Activated B cell treated with CpG ODN at 0.5 μM for 24 hours (primary cell): Measurements from ENCODE around the gene TMEM176B. TPM values are rescaled to one million over a fixed set of nuclear protein-coding genes. Genes with fewer than 3 reads are reported as not detected.

Experiments used
- ATAC-seq: fragments of 200-7000 bp; cut with Tn5 transposase; one replicate; pipeline ENCODE4 v1.10.0; 2021; ENCODE audit warnings: low read depth, mild to moderate bottlenecking, moderate library complexity
- CTCF ChIA-PET: fragments of 350-600 bp; sonication (Branson Sonifier 250); formaldehyde crosslinking; loops from one replicate; lab custom pipeline; 2021; ENCODE audit warnings: antibody characterized with exemption; lab: Charles Lee
- POLR2A ChIA-PET: fragments of 350-600 bp; sonication (Branson Sonifier 250); formaldehyde crosslinking; loops from one replicate; lab custom pipeline; 2021; ENCODE audit warnings: antibody characterized with exemption; lab: Charles Lee
- DNase-seq: peaks from one replicate; pipeline ENCODE4 v3.0.0; 2022
- H3K27ac Mint-ChIP-seq: one replicate; pipeline ENCODE4 v1.8.0; 2020; ENCODE audit warnings: mixed read lengths
- H3K27me3 Mint-ChIP-seq: one replicate; pipeline ENCODE4 v1.8.0; 2021; ENCODE audit warnings: mixed read lengths
- H3K36me3 Mint-ChIP-seq: one replicate; pipeline ENCODE4 v1.8.0; 2021; ENCODE audit warnings: low read depth, mixed read lengths
- H3K4me1 Mint-ChIP-seq: one replicate; pipeline ENCODE4 v1.8.0; 2021; ENCODE audit warnings: mixed read lengths
- H3K4me3 Mint-ChIP-seq: one replicate; pipeline ENCODE4 v1.8.0; 2020; ENCODE audit warnings: mild to moderate bottlenecking, mixed read lengths
- H3K9me3 Mint-ChIP-seq: one replicate; pipeline ENCODE4 v1.8.0; 2020; ENCODE audit warnings: mixed read lengths
- CTCF ChIP-seq: fragments of 200-600 bp; IDR thresholded peaks from one replicate; pipeline ENCODE4 v1.8.0; 2022; ENCODE audit warnings: antibody characterized with exemption, mild to moderate bottlenecking
- intact Hi-C: fragments of 100-400 bp; cut with micrococcal nuclease; formaldehyde crosslinking; loops from one replicate; pipeline ENCODE4 v1.15.1; 2024
- total RNA-seq: library from RNA; stranded (reverse); gene quantifications from 2 replicates; pipeline ENCODE4 v1.2.3, GENCODE V29; 2022

The TMEM176B gene
- total RNA-seq, 1 donor from 2014 or later = 0.47 TPM

DNA sequence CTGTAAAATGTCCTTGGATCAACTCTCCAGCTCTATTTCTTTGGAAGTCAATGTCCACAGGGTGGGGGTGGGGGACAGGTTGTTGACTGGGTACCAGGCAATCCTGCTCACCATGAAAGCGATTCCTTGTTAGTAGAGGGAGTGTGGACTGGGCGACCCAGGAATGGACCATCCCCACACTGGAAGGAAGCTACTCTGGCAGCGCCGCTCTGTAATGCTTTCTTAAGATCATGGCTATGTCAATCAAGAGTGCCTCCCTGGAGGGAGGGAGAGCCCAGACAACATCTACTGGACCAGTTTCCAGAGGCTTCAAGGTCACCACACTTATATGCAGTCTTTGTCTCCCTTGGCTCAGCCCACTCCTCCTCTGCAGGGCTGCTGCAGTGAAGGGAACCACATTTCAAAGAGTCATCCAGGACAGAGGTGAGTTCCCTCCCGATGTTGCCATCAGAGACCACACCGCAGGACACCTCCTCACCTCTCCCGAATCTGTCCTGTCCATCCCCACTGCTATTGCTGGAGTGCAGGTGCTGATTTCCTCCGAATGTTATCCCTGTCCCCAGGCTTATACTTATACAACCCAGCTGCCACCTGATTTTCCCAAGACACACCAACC, 56.0 kb downstream of the TMEM176B start:
- Mint-ChIP-seq H3K9me3 (no peaks in the 10 kb centered on the region), H3K27me3 (peaks cover 18% of the 10 kb centered on the region), H3K4me3 (no peak overlapping the region), H3K36me3 (no peaks in the 10 kb centered on the region), H3K4me1 (no peaks in the 10 kb centered on the region), H3K27ac (no peak overlapping the region)
- no peak for TF ChIP-seq CTCF
- no peak for ATAC-seq
- no peak for DNase-seq
- intact Hi-C loops = no loop called here
- POLR2A ChIA-PET = no interaction called here
- CTCF ChIA-PET = no interaction called here

DNA sequence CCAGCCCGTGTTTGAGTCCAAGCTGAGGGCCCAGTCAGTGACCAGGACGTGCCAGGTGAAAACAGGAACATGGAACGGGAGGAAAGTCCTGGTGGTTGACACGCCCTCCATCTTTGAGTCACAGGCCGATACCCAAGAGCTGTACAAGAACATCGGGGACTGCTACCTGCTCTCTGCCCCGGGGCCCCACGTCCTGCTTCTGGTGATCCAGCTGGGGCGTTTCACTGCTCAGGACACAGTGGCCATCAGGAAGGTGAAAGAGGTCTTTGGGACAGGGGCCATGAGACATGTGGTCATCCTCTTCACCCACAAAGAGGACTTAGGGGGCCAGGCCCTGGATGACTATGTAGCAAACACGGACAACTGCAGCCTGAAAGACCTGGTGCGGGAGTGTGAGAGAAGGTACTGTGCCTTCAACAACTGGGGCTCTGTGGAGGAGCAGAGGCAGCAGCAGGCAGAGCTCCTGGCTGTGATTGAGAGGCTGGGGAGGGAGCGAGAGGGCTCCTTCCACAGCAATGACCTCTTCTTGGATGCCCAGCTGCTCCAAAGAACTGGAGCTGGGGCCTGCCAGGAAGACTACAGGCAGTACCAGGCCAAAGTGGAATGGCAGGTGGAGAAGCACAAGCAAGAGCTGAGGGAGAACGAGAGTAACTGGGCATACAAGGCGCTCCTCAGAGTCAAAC, 57.7 kb downstream of the TMEM176B start:
- no peaks in the 10 kb centered on the region for H3K9me3 Mint-ChIP-seq
- peaks cover 25% of the 10 kb centered on the region for H3K27me3 Mint-ChIP-seq
- H3K4me3 Mint-ChIP-seq = no peak overlapping the region
- no peak overlapping the region for H3K27ac Mint-ChIP-seq
- intact Hi-C loops = no loop called here
- H3K4me1 Mint-ChIP-seq = peaks cover 3% of the 10 kb centered on the region
- no peaks in the 10 kb centered on the region for H3K36me3 Mint-ChIP-seq
- no peak for TF ChIP-seq CTCF
- no peak for DNase-seq
- ChIA-PET POLR2A (no interaction called here), CTCF (no interaction called here)
- ATAC-seq = no peak

Other genes with a start within 250 kb of the TMEM176B start
- 0.29 and 0.40 TPM in 2 replicates for gene GIMAP4, start 233.0 kb downstream of the TMEM176B start, total RNA-seq
- gene GIMAP6, start 168.0 kb downstream of the TMEM176B start, total RNA-seq = 0.17 and 0.35 TPM in 2 replicates
- gene GIMAP2, start 114.7 kb downstream of the TMEM176B start, total RNA-seq = 19.5 and 21.7 TPM in 2 replicates
- gene GIMAP1, start 83.8 kb downstream of the TMEM176B start, total RNA-seq = 0.29 and 0.89 TPM in 2 replicates
- gene GIMAP5, start 62.9 kb downstream of the TMEM176B start, total RNA-seq = 0.16 and 0.54 TPM in 2 replicates
- gene TMEM176A, start 405 bp upstream of the TMEM176B start, total RNA-seq = not detected in 2 replicates
- gene AOC1, start 52.2 kb upstream of the TMEM176B start, total RNA-seq = not detected in 2 replicates
- 0.12 and 0.29 TPM in 2 replicates for gene KCNH2, start 178.0 kb upstream of the TMEM176B start, total RNA-seq
- 0.10 and 0.22 TPM in 2 replicates for gene NOS3, start 190.7 kb upstream of the TMEM176B start, total RNA-seq
- 1.8 and 2.3 TPM in 2 replicates for gene ATG9B, start 224.1 kb upstream of the TMEM176B start, total RNA-seq
- gene ABCB8, start 228.1 kb upstream of the TMEM176B start, total RNA-seq = 38.9 and 46.5 TPM in 2 replicates
- 1.2 TPM in 2 replicates for gene ASIC3, start 248.2 kb upstream of the TMEM176B start, total RNA-seq